DMS53 treated with DMSO at 0.1 percent for 48 hours (cell line): ENCODE results near the gene AGAP2.

Experiments
- DNase-seq: peaks from one replicate; lab custom pipeline; 2025; ENCODE audit not compliant: unreplicated experiment; lab: John Stamatoyannopoulos, UW

Gene AGAP2

GRCh38 chr12:57767876-57768275 lies 29.3 kb upstream of the AGAP2 start:
- DNase-seq = no peak

- no peak for DNase-seq
These were observed 28.8 kb upstream of the AGAP2 start for GRCh38 chr12:57767305-57767698.

- DNase-seq = peak; percentile 12
These were observed 28.1 kb upstream of the AGAP2 start, which contains the start of gene CYP27B1 for GRCh38 chr12:57766464-57767304. TSS of gene CYP27B1 (minus strand) at chr12:57767078. CDS start at chr12:57767041, 37 bp downstream.

- peak; percentile 17 for DNase-seq
These were observed 27.3 kb upstream of the AGAP2 start for GRCh38 chr12:57765698-57766463.

- DNase-seq = peak; percentile 46
These were observed 26.6 kb upstream of the AGAP2 start for GRCh38 chr12:57765003-57765697.

GRCh38 chr12:57764662-57765002 lies 26.1 kb upstream of the AGAP2 start:
- peak; percentile 67 for DNase-seq

- no peak for DNase-seq
These were observed 25.5 kb upstream of the AGAP2 start for GRCh38 chr12:57763881-57764661.

- DNase-seq = no peak
These were observed 23.9 kb upstream of the AGAP2 start for GRCh38 chr12:57762463-57762862.

- no peak for DNase-seq
These were observed 23.0 kb upstream of the AGAP2 start for GRCh38 chr12:57761391-57761998.

GRCh38 chr12:57760347-57760982 lies 21.9 kb upstream of the AGAP2 start:
- DNase-seq = no peak

GRCh38 chr12:57759360-57759980 lies 20.9 kb upstream of the AGAP2 start:
- peak; percentile 57 for DNase-seq

GRCh38 chr12:57758552-57759359 lies 20.2 kb upstream of the AGAP2 start:
- DNase-seq = no peak

- DNase-seq = no peak
These were observed 19.2 kb upstream of the AGAP2 start for GRCh38 chr12:57757771-57758170.

- DNase-seq = no peak
These were observed 18.1 kb upstream of the AGAP2 start for GRCh38 chr12:57756406-57757341.

GRCh38 chr12:57755454-57756372 lies 17.2 kb upstream of the AGAP2 start:
- DNase-seq = no peak

- no peak for DNase-seq
These were observed 16.6 kb upstream of the AGAP2 start for GRCh38 chr12:57755194-57755453.
